Measurements from ENCODE around the gene MINDY2. TPM values are rescaled to one million over a fixed set of nuclear protein-coding genes. Genes with fewer than 3 reads are reported as not detected.

Gene MINDY2
- total RNA-seq, 1 experiment from 2014 or later: 17.6 TPM

- Histone ChIP-seq H3K9ac (ENCODE audit: low read length) (no peak overlapping the region), H3K27ac (ENCODE audit: low read depth, low read length) (no peak overlapping the region), H3K36me3 (ENCODE audit: control insufficient read depth in 1 of 2, insufficient read depth in 2 of 2, low read length in 2 of 2) (no peaks in the 10 kb centered on the region), H3K4me2 (ENCODE audit: low read length) (no peak overlapping the region), H3K9me3 (ENCODE audit: control insufficient read depth in 1 of 2, insufficient read depth in 1 of 2, low read depth in 1 of 2, low read length in 2 of 2) (no peaks in the 10 kb centered on the region), H3K27me3 (ENCODE audit: insufficient read depth, low read length) (no peaks in the 10 kb centered on the region), H2AFZ (ENCODE audit: low read depth, low read length, poor library complexity, severe bottlenecking) (no peak overlapping the region), H3K4me1 (ENCODE audit: control insufficient read depth in 1 of 2, insufficient read depth in 2 of 2, low read length in 2 of 2) (peaks cover 2 to 10% of the 10 kb centered on the region in 2 experiments; a peak in 3 of 4 replicates), H3K4me3 (replicated peaks in 1 of 2; ENCODE audit: low read depth in 1 of 2, low read length in 2 of 2) (no peak overlapping the region), H3K9me2 (ENCODE audit: insufficient read depth) (no peaks in the 10 kb centered on the region), H4K20me1 (ENCODE audit: insufficient read depth) (no peaks in the 10 kb centered on the region), H3K79me2 (ENCODE audit: insufficient read depth, low read length) (peaks cover 96% of the 10 kb centered on the region)
- ATAC-seq (no peak), DNase-seq (ENCODE audit: low read depth, low spot score) (no peak)
- no TSS peak for BruUV-seq (replicated peaks)
- POLR2A ChIA-PET: no interaction called here
- RAD21 ChIA-PET (ENCODE audit: low non-redundant PET in 1 of 2, low total read pairs in 2 of 2, uncharacterized antibody in 2 of 2, unreplicated experiment in 2 of 2): no interaction called here
- no peak for TF ChIP-seq SRF (IDR thresholded peaks at IDR 0.05; ENCODE audit: low read depth)
- no peak for TF ChIP-seq RAD21 (IDR thresholded peaks at IDR 0.05; ENCODE audit: low read depth)
- TF ChIP-seq ZFX (IDR thresholded peaks at IDR 0.05): no peak
- TF ChIP-seq CEBPB (IDR thresholded peaks at IDR 0.05; ENCODE audit: low read depth): no peak
- no peak for TF ChIP-seq YY1 (IDR thresholded peaks at IDR 0.05; ENCODE audit: extremely low read depth, insufficient replicate concordance, low read depth, low read length)
- no peak for TF ChIP-seq TCF7L2 (IDR thresholded peaks at IDR 0.05; ENCODE audit: borderline replicate concordance, extremely low read depth, insufficient read depth, insufficient read length)
- no peak for TF ChIP-seq ELF1 (IDR thresholded peaks at IDR 0.05; ENCODE audit: borderline replicate concordance, low read depth)
- TF ChIP-seq ATF3 (IDR thresholded peaks at IDR 0.05): no peak
- no peak for TF ChIP-seq EZH2phosphoT487 (IDR thresholded peaks at IDR 0.05; ENCODE audit: borderline replicate concordance)
- no peak for TF ChIP-seq POLR2A (IDR thresholded peaks at IDR 0.05; ENCODE audit: borderline replicate concordance, extremely low read depth, insufficient read depth, insufficient read length)
- CTCF ChIA-PET: no interaction called here
- intact Hi-C loops (cut with micrococcal nuclease): no loop called here
These were observed 30.1 kb upstream of the MINDY2 start for GRCh38 chr15:58741032-58741431.

GRCh38 chr15:58742022-58742813 is 28.9 kb upstream of the MINDY2 start:
- H4K20me1 ChIP-seq (ENCODE audit: insufficient read depth): no peaks in the 10 kb centered on the region
- intact Hi-C loops (cut with micrococcal nuclease): no loop called here
- no peak overlapping the region for H3K9ac ChIP-seq (ENCODE audit: low read length)
- H3K9me2 ChIP-seq (ENCODE audit: insufficient read depth): no peaks in the 10 kb centered on the region
- H2AFZ ChIP-seq (ENCODE audit: low read depth, low read length, poor library complexity, severe bottlenecking): no peak overlapping the region
- H3K36me3 ChIP-seq (ENCODE audit: control insufficient read depth in 1 of 2, insufficient read depth in 2 of 2, low read length in 2 of 2): no peaks in the 10 kb centered on the region
- TF ChIP-seq EZH2phosphoT487 (IDR thresholded peaks at IDR 0.05; ENCODE audit: borderline replicate concordance) (no peak), MAX (IDR thresholded peaks at IDR 0.05) (no peak), ATF3 (IDR thresholded peaks at IDR 0.05) (no peak), ZFX (IDR thresholded peaks at IDR 0.05) (no peak), ZNF274 (IDR thresholded peaks at IDR 0.05; ENCODE audit: low read depth, low read length) (no peak), CBX3 (IDR thresholded peaks at IDR 0.05; ENCODE audit: low read depth) (no peak)
- ChIA-PET POLR2A (no interaction called here), CTCF (no interaction called here), RAD21 (ENCODE audit: low non-redundant PET in 1 of 2, low total read pairs in 2 of 2, uncharacterized antibody in 2 of 2, unreplicated experiment in 2 of 2) (no interaction called here)
- H3K9me3 ChIP-seq (ENCODE audit: control insufficient read depth in 1 of 2, insufficient read depth in 1 of 2, low read depth in 1 of 2, low read length in 2 of 2): no peaks in the 10 kb centered on the region
- peaks cover 97% of the 10 kb centered on the region for H3K79me2 ChIP-seq (ENCODE audit: insufficient read depth, low read length)
- H3K27me3 ChIP-seq (ENCODE audit: insufficient read depth, low read length): no peaks in the 10 kb centered on the region
- no peak overlapping the region for H3K4me3 ChIP-seq (replicated peaks in 1 of 2; ENCODE audit: low read depth in 1 of 2, low read length in 2 of 2)
- DNase-seq (ENCODE audit: low read depth, low spot score) (no peak), ATAC-seq (no peak)
- no peak overlapping the region for H3K27ac ChIP-seq (ENCODE audit: low read depth, low read length)
- BruUV-seq (replicated peaks): no TSS peak
- no peak overlapping the region for H3K4me2 ChIP-seq (ENCODE audit: low read length)
- peaks cover 0 to 8% of the 10 kb centered on the region in 2 experiments; a peak in 2 of 4 replicates for H3K4me1 ChIP-seq (ENCODE audit: control insufficient read depth in 1 of 2, insufficient read depth in 2 of 2, low read length in 2 of 2)
